K562 (cell line): ENCODE results near the gene VPS26A. TPM values are rescaled to one million over a fixed set of nuclear protein-coding genes. Genes with fewer than 3 reads are reported as not detected.

Experiments
- CBX1 ChIP-seq: sonication (generic); IDR thresholded peaks from 2 replicates; pipeline ENCODE4 v1.6.1; 2016; ENCODE audit warnings: antibody characterized with exemption, low read depth, mild to moderate bottlenecking
- CGGBP1 ChIP-seq: fragments of 250-450 bp; sonication (Bioruptor Pico); IDR thresholded peaks from 2 replicates; pipeline ENCODE4 v1.9.0; 2021; ENCODE audit warnings: mild to moderate bottlenecking
- CHCHD3 ChIP-seq: fragments of 250-450 bp; sonication (Bioruptor Pico); IDR thresholded peaks from 2 replicates; pipeline ENCODE4 v2.1.2; 2022; ENCODE audit warnings: mild to moderate bottlenecking
- CTCFL ChIP-seq: IDR thresholded peaks from 2 replicates; pipeline ENCODE4 v1.6.1; 2011; ENCODE audit warnings: borderline replicate concordance, low read depth, mild to moderate bottlenecking, moderate library complexity, low read length; ENCODE audit not compliant: insufficient read depth, poor library complexity, severe bottlenecking
- MCM2 ChIP-seq: fragments of 450-650 bp; IDR thresholded peaks from 2 replicates; pipeline ENCODE4 v1.6.1; 2017; ENCODE audit warnings: low read depth, mild to moderate bottlenecking
- NFATC3 ChIP-seq: fragments of 450-650 bp; IDR thresholded peaks from 2 replicates; pipeline ENCODE4 v1.6.1; 2017; ENCODE audit warnings: mild to moderate bottlenecking
- POU5F1 ChIP-seq: fragments of 150-350 bp; IDR thresholded peaks from 2 replicates; pipeline ENCODE4 v1.6.1; 2014; ENCODE audit warnings: borderline replicate concordance, low read length, low read depth, mild to moderate bottlenecking; ENCODE audit not compliant: partially characterized antibody
- SFPQ ChIP-seq: fragments of 200-400 bp; formaldehyde crosslinking; IDR thresholded peaks from 2 replicates; pipeline ENCODE4 v1.6.1; 2017; ENCODE audit warnings: mild to moderate bottlenecking, low read depth, low read length, moderate library complexity
- STAT5B ChIP-seq: fragments of 250-450 bp; sonication (Bioruptor Pico); IDR thresholded peaks from 2 replicates; pipeline ENCODE4 v1.8.0; 2021; ENCODE audit warnings: mild to moderate bottlenecking, inconsistent platforms
- TCF7 ChIP-seq: sonication (generic); IDR thresholded peaks from 2 replicates; pipeline ENCODE4 v1.6.1; 2016; ENCODE audit warnings: antibody characterized with exemption, borderline replicate concordance
- ZNF398 ChIP-seq: fragments of 250-450 bp; sonication (Bioruptor Pico); IDR thresholded peaks from 2 replicates; pipeline ENCODE4 v1.8.0; 2021; ENCODE audit warnings: moderate library complexity, mild to moderate bottlenecking, inconsistent platforms
- ZNF512 ChIP-seq: IDR thresholded peaks from 2 replicates; pipeline ENCODE4 v1.6.1; 2016; ENCODE audit warnings: missing genetic modification characterization, missing compliant biosample characterization
- ZNF518B ChIP-seq: fragments of 250-450 bp; sonication (Bioruptor Pico); IDR thresholded peaks from 2 replicates; pipeline ENCODE4 v1.5.0; 2021; ENCODE audit warnings: mild to moderate bottlenecking, moderate library complexity
- polyA plus RNA-seq, 8 experiments: library from polyadenylated mRNA; depleted of rRNA in 4 of 8; stranded (reverse) in 5 of 8; unstranded in 3 of 8; fragments of >200 nt; fragmentation: Nextera tagmentation in 2 of 8; fragmentation: Illumina TruSeq in 1 of 8; extraction: Ambion mirVana in 2 of 8; extraction: Trizol in 1 of 8; gene quantifications; 2 replicates each; pipeline versions ENCODE4 v1.2.1 to v1.2.3, GENCODE V29; 2011 to 2014; ENCODE audit warnings: inconsistent platforms in 1 of 8, missing spikeins in 1 of 8
- total RNA-seq, 7 experiments: library from RNA; depleted of rRNA in 6 of 7; stranded (reverse); fragments of >200 nt in 6 of 7; fragmentation: Illumina TruSeq in 2 of 7; extraction: Trizol in 2 of 7; gene quantifications; 2 replicates each; pipeline versions ENCODE4 v1.2.1 to v1.2.3, GENCODE V29; 2011 to 2021; ENCODE audit warnings: low replicate concordance in 1 of 7

Gene VPS26A
- total and polyA plus RNA-seq, 9 of the 15 experiments (the other 6 are each of a cell fraction or from before 2014, with no cell fraction given): 47.1 to 137 (median 69.3) TPM

- TF ChIP-seq ZNF398 (CRISPR knock-in tag) (no peak), ZNF518B (no peak), CTCFL (no peak), TCF7 (no peak), STAT5B (no peak), CHCHD3 (CRISPR knock-in tag) (no peak), MCM2 (no peak), CBX1 (no peak), NFATC3 (peak; percentile 98), CGGBP1 (no peak), SFPQ (no peak), ZNF512 (no peak), POU5F1 (no peak)
Observed at GRCh38 chr10:69088801-69089501, 35.0 kb upstream of the VPS26A start (continued).
